ENCODE results near the gene DAPK1. TPM values are rescaled to one million over a fixed set of nuclear protein-coding genes. Genes with fewer than 3 reads are reported as not detected.

The DAPK1 gene
- total and polyA plus RNA-seq, 10 of the 15 experiments (the other 5 are each of a cell fraction or from before 2014, with no cell fraction given), result 8.2 to 94.7 (median 51.6) TPM

DNA sequence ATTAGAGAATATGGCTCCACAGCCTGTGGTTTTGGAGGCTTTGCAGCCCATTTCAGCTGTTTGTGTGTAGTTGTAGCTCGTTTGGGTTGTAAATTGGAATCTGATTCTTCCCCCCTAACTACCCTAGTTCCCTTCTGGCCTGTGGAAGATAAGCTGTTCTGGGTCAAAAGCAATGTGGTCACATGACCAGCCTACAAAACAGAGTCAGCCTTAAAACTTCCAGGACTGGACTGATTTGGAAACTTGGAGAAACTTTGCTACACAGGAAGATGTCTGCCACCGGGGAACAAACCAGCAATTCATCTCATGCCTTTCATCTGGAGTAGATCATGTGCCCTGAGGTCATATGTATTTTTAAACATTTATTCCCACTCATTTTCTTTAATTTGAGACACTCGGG is 83.8 kb downstream of the DAPK1 start (continued):
- TF ChIP-seq, protein P1, sequence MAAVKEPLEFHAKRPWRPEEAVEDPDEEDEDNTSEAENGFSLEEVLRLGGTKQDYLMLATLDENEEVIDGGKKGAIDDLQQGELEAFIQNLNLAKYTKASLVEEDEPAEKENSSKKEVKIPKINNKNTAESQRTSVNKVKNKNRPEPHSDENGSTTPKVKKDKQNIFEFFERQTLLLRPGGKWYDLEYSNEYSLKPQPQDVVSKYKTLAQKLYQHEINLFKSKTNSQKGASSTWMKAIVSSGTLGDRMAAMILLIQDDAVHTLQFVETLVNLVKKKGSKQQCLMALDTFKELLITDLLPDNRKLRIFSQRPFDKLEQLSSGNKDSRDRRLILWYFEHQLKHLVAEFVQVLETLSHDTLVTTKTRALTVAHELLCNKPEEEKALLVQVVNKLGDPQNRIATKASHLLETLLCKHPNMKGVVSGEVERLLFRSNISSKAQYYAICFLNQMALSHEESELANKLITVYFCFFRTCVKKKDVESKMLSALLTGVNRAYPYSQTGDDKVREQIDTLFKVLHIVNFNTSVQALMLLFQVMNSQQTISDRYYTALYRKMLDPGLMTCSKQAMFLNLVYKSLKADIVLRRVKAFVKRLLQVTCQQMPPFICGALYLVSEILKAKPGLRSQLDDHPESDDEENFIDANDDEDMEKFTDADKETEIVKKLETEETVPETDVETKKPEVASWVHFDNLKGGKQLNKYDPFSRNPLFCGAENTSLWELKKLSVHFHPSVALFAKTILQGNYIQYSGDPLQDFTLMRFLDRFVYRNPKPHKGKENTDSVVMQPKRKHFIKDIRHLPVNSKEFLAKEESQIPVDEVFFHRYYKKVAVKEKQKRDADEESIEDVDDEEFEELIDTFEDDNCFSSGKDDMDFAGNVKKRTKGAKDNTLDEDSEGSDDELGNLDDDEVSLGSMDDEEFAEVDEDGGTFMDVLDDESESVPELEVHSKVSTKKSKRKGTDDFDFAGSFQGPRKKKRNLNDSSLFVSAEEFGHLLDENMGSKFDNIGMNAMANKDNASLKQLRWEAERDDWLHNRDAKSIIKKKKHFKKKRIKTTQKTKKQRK (IDR thresholded peaks at IDR 0.05; ENCODE audit: low read depth, low read length), result no peak
- TF ChIP-seq HDAC6 (IDR thresholded peaks at IDR 0.05; ENCODE audit: unreplicated experiment), result no peak
- no peak for TF ChIP-seq RCOR1 (conservative IDR thresholded peaks at IDR 0.05; ENCODE audit: low read depth, low read length)
- TF ChIP-seq ZZZ3 (IDR thresholded peaks at IDR 0.05; ENCODE audit: control insufficient read depth, insufficient read length, low read depth), result no peak
- TF ChIP-seq TARDBP (IDR thresholded peaks at IDR 0.05; ENCODE audit: borderline replicate concordance), result no peak
- TF ChIP-seq, protein P2, sequence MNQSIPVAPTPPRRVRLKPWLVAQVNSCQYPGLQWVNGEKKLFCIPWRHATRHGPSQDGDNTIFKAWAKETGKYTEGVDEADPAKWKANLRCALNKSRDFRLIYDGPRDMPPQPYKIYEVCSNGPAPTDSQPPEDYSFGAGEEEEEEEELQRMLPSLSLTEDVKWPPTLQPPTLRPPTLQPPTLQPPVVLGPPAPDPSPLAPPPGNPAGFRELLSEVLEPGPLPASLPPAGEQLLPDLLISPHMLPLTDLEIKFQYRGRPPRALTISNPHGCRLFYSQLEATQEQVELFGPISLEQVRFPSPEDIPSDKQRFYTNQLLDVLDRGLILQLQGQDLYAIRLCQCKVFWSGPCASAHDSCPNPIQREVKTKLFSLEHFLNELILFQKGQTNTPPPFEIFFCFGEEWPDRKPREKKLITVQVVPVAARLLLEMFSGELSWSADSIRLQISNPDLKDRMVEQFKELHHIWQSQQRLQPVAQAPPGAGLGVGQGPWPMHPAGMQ (IDR thresholded peaks at IDR 0.05; ENCODE audit: borderline replicate concordance), result no peak

DNA sequence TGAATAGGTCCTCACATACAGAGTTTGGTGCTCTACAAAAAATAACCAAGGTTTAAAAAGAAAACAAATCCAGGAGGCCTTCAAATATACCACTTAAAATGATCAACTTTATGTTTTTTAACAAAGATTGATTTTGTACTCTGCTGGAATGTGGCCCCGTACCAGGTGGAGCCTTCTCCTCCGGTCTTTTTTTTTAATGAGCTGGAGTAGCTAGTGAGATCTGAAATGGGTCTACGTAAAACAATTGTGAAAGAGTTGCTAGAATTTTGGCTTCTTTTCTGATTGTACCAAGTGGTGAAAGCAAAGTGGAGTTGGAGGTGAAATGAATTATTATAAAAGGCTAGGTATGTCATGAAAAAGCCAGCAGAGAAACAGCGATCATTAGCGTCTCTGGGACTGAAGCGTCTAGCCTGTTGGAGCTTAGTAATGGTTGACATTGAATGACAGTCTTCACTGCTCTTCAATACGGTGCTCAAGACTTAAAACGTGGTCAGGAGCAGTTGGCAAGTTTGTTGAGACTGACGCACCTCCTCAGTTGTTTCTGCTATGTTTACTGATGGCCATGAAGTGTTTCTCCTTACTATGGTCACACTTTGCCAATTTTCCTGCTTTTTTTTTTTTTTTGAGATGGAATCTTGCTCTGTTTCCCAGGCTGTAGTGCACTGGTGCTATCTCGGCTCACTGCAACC is 84.4 kb downstream of the DAPK1 start:
- no peak overlapping the region for H2AFZ ChIP-seq (ENCODE audit: control insufficient read depth, low read depth, low read length)
- no peak for DNase-seq (ENCODE audit: low read depth, low spot score)
- intact Hi-C loops (cut with micrococcal nuclease; ENCODE audit: unreplicated experiment) (no loop called here), in situ Hi-C loops (cut with MboI) (no loop called here)
- peaks cover 20% of the 10 kb centered on the region for H3K4me1 ChIP-seq (ENCODE audit: control insufficient read depth, insufficient read depth, low read length)
- H4K20me1 ChIP-seq (ENCODE audit: control insufficient read depth, insufficient read depth), result no peaks in the 10 kb centered on the region
- ChIA-PET CTCF (interaction anchor here (5.0 kb wide), 1 partner anchor 12 kb away, joined by 23 read pairs; no protein-coding TSS in a partner anchor), POLR2A (no interaction called here), RAD21 (ENCODE audit: unreplicated experiment) (interaction anchor here (1.5 to 2.7 kb wide), 3 partner anchors 20 to 83 kb away, joined by 4 to 12 read pairs (median 5); no protein-coding TSS in a partner anchor), SMC1A (ENCODE audit: uncharacterized antibody, unreplicated experiment) (interaction anchor here (1.0 to 5.8 kb wide), 6 partner anchors 10 to 80 kb away, joined by 3 to 66 read pairs (median 4); no protein-coding TSS in a partner anchor)
- no TSS peak for BruUV-seq (replicated peaks)
- no peak for FAIRE-seq
- peaks cover 3% of the 10 kb centered on the region for H3K79me2 ChIP-seq (ENCODE audit: control insufficient read depth, insufficient read depth, low read length)
- no peak overlapping the region for H3K9ac ChIP-seq (ENCODE audit: control insufficient read depth, insufficient read depth, low read length)
- no peaks in the 10 kb centered on the region; a peak in 2 of 4 replicates for H3K36me3 ChIP-seq (ENCODE audit: control insufficient read depth in 2 of 2, insufficient read depth in 2 of 2, low read length in 1 of 2)
- no peak overlapping the region for H3K4me3 ChIP-seq
- no peak overlapping the region for H3K27ac ChIP-seq (ENCODE audit: control insufficient read depth, insufficient read depth)
- ATAC-seq, result no peak
- no peak overlapping the region for H3K4me2 ChIP-seq (ENCODE audit: control insufficient read depth, insufficient read depth)
- no peaks in the 10 kb centered on the region for H3K27me3 ChIP-seq (replicated peaks in 1 of 2; ENCODE audit: control insufficient read depth in 2 of 2, insufficient read depth in 2 of 2, low read length in 1 of 2)
- WGBS (ENCODE audit: insufficient coverage, insufficient replicate concordance, low lambda C conversion rate, missing lambda C conversion rate), result 80% methylated on average over 10 of the region's 10 CpGs
- no peaks in the 10 kb centered on the region for H3K9me3 ChIP-seq (replicated peaks; ENCODE audit: control insufficient read depth, insufficient read depth, low read length)
- TF ChIP-seq, protein P3, sequence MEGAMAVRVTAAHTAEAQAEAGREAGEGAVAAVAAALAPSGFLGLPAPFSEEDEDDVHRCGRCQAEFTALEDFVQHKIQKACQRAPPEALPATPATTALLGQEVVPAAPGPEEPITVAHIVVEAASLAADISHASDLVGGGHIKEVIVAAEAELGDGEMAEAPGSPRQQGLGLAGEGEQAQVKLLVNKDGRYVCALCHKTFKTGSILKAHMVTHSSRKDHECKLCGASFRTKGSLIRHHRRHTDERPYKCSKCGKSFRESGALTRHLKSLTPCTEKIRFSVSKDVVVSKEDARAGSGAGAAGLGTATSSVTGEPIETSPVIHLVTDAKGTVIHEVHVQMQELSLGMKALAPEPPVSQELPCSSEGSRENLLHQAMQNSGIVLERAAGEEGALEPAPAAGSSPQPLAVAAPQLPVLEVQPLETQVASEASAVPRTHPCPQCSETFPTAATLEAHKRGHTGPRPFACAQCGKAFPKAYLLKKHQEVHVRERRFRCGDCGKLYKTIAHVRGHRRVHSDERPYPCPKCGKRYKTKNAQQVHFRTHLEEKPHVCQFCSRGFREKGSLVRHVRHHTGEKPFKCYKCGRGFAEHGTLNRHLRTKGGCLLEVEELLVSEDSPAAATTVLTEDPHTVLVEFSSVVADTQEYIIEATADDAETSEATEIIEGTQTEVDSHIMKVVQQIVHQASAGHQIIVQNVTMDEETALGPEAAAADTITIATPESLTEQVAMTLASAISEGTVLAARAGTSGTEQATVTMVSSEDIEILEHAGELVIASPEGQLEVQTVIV (IDR thresholded peaks at IDR 0.05; ENCODE audit: borderline replicate concordance, partially characterized antibody), result no peak
- TF ChIP-seq CEBPB (IDR thresholded peaks at IDR 0.05; ENCODE audit: borderline replicate concordance in 1 of 2, low read depth in 2 of 2, low read length in 2 of 2) (no peak), BHLHE40 (IDR thresholded peaks at IDR 0.05; ENCODE audit: borderline replicate concordance in 1 of 2, low read depth in 2 of 2, low read length in 1 of 2) (no peak)
- TF ChIP-seq, protein P4, sequence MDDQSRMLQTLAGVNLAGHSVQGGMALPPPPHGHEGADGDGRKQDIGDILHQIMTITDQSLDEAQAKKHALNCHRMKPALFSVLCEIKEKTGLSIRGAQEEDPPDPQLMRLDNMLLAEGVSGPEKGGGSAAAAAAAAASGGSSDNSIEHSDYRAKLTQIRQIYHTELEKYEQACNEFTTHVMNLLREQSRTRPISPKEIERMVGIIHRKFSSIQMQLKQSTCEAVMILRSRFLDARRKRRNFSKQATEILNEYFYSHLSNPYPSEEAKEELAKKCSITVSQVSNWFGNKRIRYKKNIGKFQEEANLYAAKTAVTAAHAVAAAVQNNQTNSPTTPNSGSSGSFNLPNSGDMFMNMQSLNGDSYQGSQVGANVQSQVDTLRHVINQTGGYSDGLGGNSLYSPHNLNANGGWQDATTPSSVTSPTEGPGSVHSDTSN (IDR thresholded peaks at IDR 0.05; ENCODE audit: insufficient replicate concordance, low read depth, low read length), result no peak
